Measurements from ENCODE around the gene NDUFC2.
"Not testable (repeated sequence)": the region's sequence is repeated elsewhere in the genome, so short reads cannot be mapped to it uniquely, and the experiment has no call there.

NDUFC2 gene

GRCh38 chr11:78080084-78080817 lies 589 bp upstream of the NDUFC2 start:
- no peak for DNase-seq (ENCODE audit: low spot score)

- no peak for DNase-seq (ENCODE audit: low spot score)
These were observed 1.2 kb downstream of the NDUFC2 start for GRCh38 chr11:78078218-78079167.

GRCh38 chr11:78077592-78077991 lies 2.1 kb downstream of the NDUFC2 start:
- DNase-seq (ENCODE audit: low spot score), result not testable (repeated sequence)

- no peak for DNase-seq (ENCODE audit: low spot score)
These were observed 2.8 kb downstream of the NDUFC2 start for GRCh38 chr11:78076733-78077403.

GRCh38 chr11:78074756-78075155 lies 4.9 kb downstream of the NDUFC2 start:
- DNase-seq (ENCODE audit: low spot score), result no peak

GRCh38 chr11:78072455-78072854 lies 7.2 kb downstream of the NDUFC2 start:
- DNase-seq (ENCODE audit: low spot score), result no peak

GRCh38 chr11:78071717-78072116 lies 7.9 kb downstream of the NDUFC2 start:
- DNase-seq (ENCODE audit: low spot score), result no peak

GRCh38 chr11:78070621-78071020 lies 9.0 kb downstream of the NDUFC2 start:
- DNase-seq (ENCODE audit: low spot score), result no peak

GRCh38 chr11:78069465-78069864 lies 10.2 kb downstream of the NDUFC2 start:
- no peak for DNase-seq (ENCODE audit: low spot score)

GRCh38 chr11:78067704-78068103 lies 12.0 kb downstream of the NDUFC2 start:
- DNase-seq (ENCODE audit: low spot score), result no peak

- no peak for DNase-seq (ENCODE audit: low spot score)
These were observed 13.2 kb downstream of the NDUFC2 start for GRCh38 chr11:78066471-78066870.

GRCh38 chr11:78065203-78065602 lies 14.5 kb downstream of the NDUFC2 start:
- DNase-seq (ENCODE audit: low spot score), result no peak

- DNase-seq (ENCODE audit: low spot score), result no peak
These were observed 16.1 kb downstream of the NDUFC2 start, which contains the start of gene THRSP for GRCh38 chr11:78063440-78064181. Gene THRSP (plus strand): TSS chr11:78063861. CDS start chr11:78063882, 21 bp downstream.

GRCh38 chr11:78062671-78063070 lies 17.0 kb downstream of the NDUFC2 start:
- DNase-seq (ENCODE audit: low spot score), result no peak

- DNase-seq (ENCODE audit: low spot score), result no peak
These were observed 17.7 kb downstream of the NDUFC2 start for GRCh38 chr11:78061921-78062311.

GRCh38 chr11:78061088-78061920 lies 18.4 kb downstream of the NDUFC2 start:
- no peak for DNase-seq (ENCODE audit: low spot score)

GRCh38 chr11:78060533-78060932 lies 19.1 kb downstream of the NDUFC2 start:
- no peak for DNase-seq (ENCODE audit: low spot score)

- not testable (repeated sequence) for DNase-seq (ENCODE audit: low spot score)
These were observed 19.8 kb downstream of the NDUFC2 start for GRCh38 chr11:78059749-78060328.

- no peak for DNase-seq (ENCODE audit: low spot score)
These were observed 22.1 kb downstream of the NDUFC2 start for GRCh38 chr11:78057462-78058055.

- no peak for DNase-seq (ENCODE audit: low spot score)
These were observed 23.6 kb downstream of the NDUFC2 start for GRCh38 chr11:78056093-78056492.
